Activated CD4-positive, alpha-beta memory T cell treated with anti-CD3 and anti-CD28 coated beads for 36 hours (primary cell): ENCODE data around the gene NCK1. TPM values are rescaled to one million over a fixed set of nuclear protein-coding genes. Genes with fewer than 3 reads are reported as not detected.
"Not testable (repeated sequence)": the region's sequence is repeated elsewhere in the genome, so short reads cannot be mapped to it uniquely, and the experiment has no call there.

Source experiments
- CTCF ChIA-PET: fragments of 350-600 bp; sonication (Branson Sonifier 250); formaldehyde crosslinking; loops from one replicate; lab custom pipeline; 2021; ENCODE audit warnings: antibody characterized with exemption, inconsistent platforms; lab: Charles Lee
- POLR2A ChIA-PET: fragments of 350-600 bp; sonication (Branson Sonifier 250); formaldehyde crosslinking; loops from one replicate; lab custom pipeline; 2021; ENCODE audit warnings: antibody characterized with exemption; lab: Charles Lee
- DNase-seq: peaks from one replicate; pipeline ENCODE4 v3.0.0-alpha.2; 2020
- H3K27ac Mint-ChIP-seq: one replicate; pipeline ENCODE4 v1.8.0; 2021; ENCODE audit warnings: mixed read lengths
- H3K27me3 Mint-ChIP-seq: one replicate; pipeline ENCODE4 v1.8.0; 2021; ENCODE audit warnings: mixed read lengths
- H3K36me3 Mint-ChIP-seq: one replicate; pipeline ENCODE4 v1.8.0; 2021; ENCODE audit warnings: mixed read lengths
- H3K4me1 Mint-ChIP-seq: one replicate; pipeline ENCODE4 v1.8.0; 2021; ENCODE audit warnings: low read depth, mixed read lengths
- H3K4me3 Mint-ChIP-seq: one replicate; pipeline ENCODE4 v1.8.0; 2021; ENCODE audit warnings: mild to moderate bottlenecking, mixed read lengths
- H3K9me3 Mint-ChIP-seq: one replicate; pipeline ENCODE4 v1.8.0; 2021; ENCODE audit warnings: mixed read lengths
- intact Hi-C: fragments of 100-400 bp; cut with micrococcal nuclease; formaldehyde crosslinking; loops from one replicate; pipeline ENCODE4 v1.15.1; 2023
- total RNA-seq, 2 experiments: library from RNA; stranded (reverse); gene quantifications; one replicate each; pipeline ENCODE4 v1.2.3, GENCODE V29; 2021

Gene NCK1
- total RNA-seq, 2 experiments from 2014 or later: 32.3 to 38.0 TPM

- H3K27ac Mint-ChIP-seq: no peak overlapping the region
Observed at GRCh38 chr3:136869282-136869681, 7.3 kb downstream of the NCK1 start.

DNA sequence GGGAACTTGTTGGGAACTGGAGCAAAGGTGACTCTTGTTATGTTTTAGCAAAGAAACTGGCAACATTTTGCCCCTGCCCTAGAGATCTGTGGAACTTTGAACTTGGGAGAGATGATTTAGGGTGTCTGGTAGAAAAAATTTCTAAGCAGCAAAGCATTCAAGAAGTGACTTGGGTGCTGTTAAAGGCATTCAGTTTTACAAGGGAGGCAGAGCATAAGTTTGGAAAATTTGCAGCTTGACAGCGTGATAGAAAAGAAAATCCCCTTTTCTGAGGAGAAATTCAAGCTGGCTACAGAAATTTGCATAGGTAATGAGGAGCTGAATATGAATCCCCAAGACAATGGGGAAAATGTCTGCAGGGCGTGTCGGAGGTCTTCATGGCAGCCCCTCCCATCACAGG is 10.2 kb downstream of the NCK1 start:
- Mint-ChIP-seq H3K9me3 (peaks cover 17% of the 10 kb centered on the region), H3K4me1 (peaks cover 46% of the 10 kb centered on the region), H3K36me3 (peaks cover 42% of the 10 kb centered on the region)
- H3K27ac Mint-ChIP-seq, H3K27me3 Mint-ChIP-seq, intact Hi-C loops, DNase-seq, H3K4me3 Mint-ChIP-seq, CTCF ChIA-PET: not testable (repeated sequence)
- POLR2A ChIA-PET: interaction anchor here (1.2 kb wide), 1 partner anchor 10 kb away, joined by 9 read pairs; the partner anchor contains the start of gene NCK1

More at GRCh38 chr3:136869282-136869681, 7.3 kb downstream of the NCK1 start:
- H3K36me3 Mint-ChIP-seq: peaks cover 38% of the 10 kb centered on the region
- no peak overlapping the region for H3K4me3 Mint-ChIP-seq
- H3K9me3 Mint-ChIP-seq: peaks cover 17% of the 10 kb centered on the region
- no peak for DNase-seq
- H3K4me1 Mint-ChIP-seq: peaks cover 53% of the 10 kb centered on the region
- ChIA-PET POLR2A (no interaction called here), CTCF (no interaction called here)
- intact Hi-C loops: loop anchor here (10.0 kb wide), 1 partner anchor 614 kb away; the partner anchor contains the start of gene PCCB
- no peaks in the 10 kb centered on the region for H3K27me3 Mint-ChIP-seq

- CTCF ChIA-PET, H3K27me3 Mint-ChIP-seq, H3K4me3 Mint-ChIP-seq, intact Hi-C loops, DNase-seq, H3K9me3 Mint-ChIP-seq, POLR2A ChIA-PET, H3K27ac Mint-ChIP-seq, H3K36me3 Mint-ChIP-seq: not testable (repeated sequence)
- H3K4me1 Mint-ChIP-seq: peaks cover 38% of the 10 kb centered on the region
Observed at GRCh38 chr3:136879510-136879909, 17.5 kb downstream of the NCK1 start.

DNA sequence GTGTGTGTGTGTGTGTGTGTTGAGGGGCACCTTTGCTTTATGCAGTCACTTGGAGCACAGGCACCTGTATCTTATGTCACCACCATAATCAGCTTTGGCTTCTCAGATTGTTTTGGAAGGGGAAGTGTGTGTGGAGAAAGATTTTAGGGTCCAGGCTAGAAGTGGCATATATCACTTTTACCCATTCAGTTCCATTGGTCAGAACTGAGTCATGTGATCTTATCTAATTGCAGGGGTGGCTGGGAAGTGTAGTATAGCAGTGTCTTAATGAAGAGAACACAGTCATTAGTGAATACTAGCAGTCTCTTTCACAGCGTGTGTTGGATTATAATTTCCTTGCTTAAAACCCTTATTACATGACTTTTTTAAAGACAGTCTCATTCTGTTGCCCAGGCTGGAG is 20.6 kb downstream of the NCK1 start:
- no peaks in the 10 kb centered on the region for H3K27me3 Mint-ChIP-seq
- no peak overlapping the region for H3K27ac Mint-ChIP-seq
- H3K4me3 Mint-ChIP-seq: no peak overlapping the region
- peaks cover 7% of the 10 kb centered on the region for H3K9me3 Mint-ChIP-seq
- ChIA-PET CTCF (no interaction called here), POLR2A (no interaction called here)
- peaks cover 53% of the 10 kb centered on the region for H3K4me1 Mint-ChIP-seq
- DNase-seq: no peak
- H3K36me3 Mint-ChIP-seq: peaks cover 6% of the 10 kb centered on the region
- intact Hi-C loops: loop anchor here (5.0 kb wide), 1 partner anchor 40 kb away; no protein-coding TSS in a partner anchor

DNA sequence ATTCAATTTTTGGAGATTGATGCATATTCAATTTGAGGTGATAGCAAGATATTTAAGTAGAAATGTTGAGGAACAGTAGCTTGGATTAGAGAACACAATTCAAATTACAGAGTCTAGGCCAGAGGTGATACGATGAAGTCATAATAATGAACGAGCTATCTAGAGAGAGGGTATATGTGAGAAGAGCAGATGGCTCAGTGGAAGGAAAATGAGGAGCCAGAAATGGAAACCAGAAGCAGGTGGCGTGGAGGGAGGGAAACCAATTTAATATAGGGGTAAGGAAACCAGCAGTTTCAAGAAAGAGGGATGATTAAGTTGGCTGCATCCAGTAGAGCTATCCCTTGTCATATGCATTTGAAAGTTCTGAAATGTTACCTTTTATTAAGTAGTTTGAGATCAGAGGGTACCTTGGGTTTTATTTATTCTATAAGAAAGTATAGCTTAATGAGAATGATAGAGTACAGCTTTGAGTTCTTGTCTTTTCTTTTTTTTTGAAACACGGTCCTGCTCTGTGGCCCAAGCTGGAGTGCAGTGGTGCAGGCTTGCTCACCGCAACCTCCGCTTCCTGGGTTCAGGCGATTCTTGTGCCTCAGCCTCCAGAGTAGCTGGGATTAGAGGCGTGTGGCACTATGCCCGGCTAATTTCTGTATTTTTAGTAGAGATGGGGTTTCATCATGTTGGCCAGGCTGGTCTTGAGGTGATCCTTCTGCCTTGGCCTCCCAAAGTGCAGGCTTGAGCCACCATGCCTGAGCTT is 22.1 kb downstream of the NCK1 start:
- peaks cover 5% of the 10 kb centered on the region for H3K36me3 Mint-ChIP-seq
- H3K9me3 Mint-ChIP-seq: peaks cover 6% of the 10 kb centered on the region
- H3K27ac Mint-ChIP-seq: peak overlapping the region; percentile 42
- intact Hi-C loops: loop anchor here (2.0 to 5.0 kb wide), 2 partner anchors 15 to 38 kb away; no protein-coding TSS in a partner anchor
- ChIA-PET POLR2A (interaction anchor here (1.8 kb wide), 1 partner anchor 22 kb away, joined by 6 read pairs; the partner anchor contains the start of gene NCK1), CTCF (interaction anchor here (0.6 to 0.8 kb wide), 2 partner anchors 22 to 1264 kb away, joined by 3 to 4 read pairs; partner anchors contain the start of gene NCK1)
- no peak overlapping the region for H3K4me3 Mint-ChIP-seq
- no peak for DNase-seq
- H3K4me1 Mint-ChIP-seq: peaks cover 58% of the 10 kb centered on the region
- no peaks in the 10 kb centered on the region for H3K27me3 Mint-ChIP-seq

DNA sequence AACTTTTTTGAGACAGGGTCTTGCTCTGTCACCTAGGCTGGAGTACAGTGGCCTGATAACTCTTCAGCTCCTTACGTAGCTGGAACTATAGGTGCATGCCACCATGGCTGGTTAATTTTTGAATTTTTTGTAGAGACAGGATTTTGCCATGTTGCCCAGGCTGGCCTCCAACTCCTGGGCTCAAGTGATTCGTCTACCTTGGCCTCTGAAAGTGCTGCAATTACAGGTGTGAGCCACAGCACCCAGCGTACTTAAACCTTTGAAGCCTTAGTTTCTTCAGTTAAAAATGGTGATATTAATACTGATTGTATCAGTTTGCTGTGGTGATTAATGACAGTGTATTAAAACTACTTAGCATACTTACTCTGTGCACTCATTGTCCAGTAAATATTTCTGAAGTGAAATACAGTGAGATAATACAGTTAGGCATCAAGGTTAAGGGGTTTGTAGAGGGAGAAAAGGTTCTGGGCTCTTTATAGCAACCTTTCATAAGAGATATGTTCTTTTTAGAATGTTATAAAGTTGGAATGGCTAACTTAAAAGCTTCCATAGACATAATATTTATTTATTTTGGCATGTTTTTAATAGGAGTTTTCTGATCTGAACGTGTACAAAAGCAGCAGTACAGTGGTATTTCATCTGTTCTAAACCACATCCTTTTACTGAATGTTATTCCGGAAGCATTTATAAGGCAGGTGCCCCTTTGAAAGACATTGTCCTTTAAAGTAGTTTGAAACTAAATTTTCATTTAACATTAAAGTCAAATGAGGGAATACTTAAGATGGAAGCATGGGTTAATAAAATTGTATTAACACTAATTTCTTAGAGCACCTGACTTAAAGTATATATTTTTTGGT is 23.6 kb downstream of the NCK1 start:
- intact Hi-C loops: loop anchor here (1.0 to 2.0 kb wide), 2 partner anchors 13 to 23 kb away; partner anchors contain the start of gene NCK1
- CTCF ChIA-PET: interaction anchor here (1.3 kb wide), 1 partner anchor 32 kb away, joined by 3 read pairs; no protein-coding TSS in a partner anchor
- POLR2A ChIA-PET: interaction anchor here (1.8 kb wide), 1 partner anchor 23 kb away, joined by 6 read pairs; the partner anchor contains the start of gene NCK1
- Mint-ChIP-seq H3K9me3 (peaks cover 5% of the 10 kb centered on the region), H3K4me3 (peak overlapping the region; percentile 16), H3K4me1 (peaks cover 59% of the 10 kb centered on the region), H3K27me3 (no peaks in the 10 kb centered on the region), H3K36me3 (peaks cover 13% of the 10 kb centered on the region), H3K27ac (peak overlapping the region; percentile 70)
- peak; percentile 17 for DNase-seq

GRCh38 chr3:136889947-136890346 is 27.9 kb downstream of the NCK1 start:
- no peak overlapping the region for H3K27ac Mint-ChIP-seq
- CTCF ChIA-PET: no interaction called here
- H3K9me3 Mint-ChIP-seq: peaks cover 6% of the 10 kb centered on the region
- H3K36me3 Mint-ChIP-seq: peaks cover 27% of the 10 kb centered on the region
- POLR2A ChIA-PET: no interaction called here
- intact Hi-C loops: no loop called here
- H3K4me1 Mint-ChIP-seq: peaks cover 61% of the 10 kb centered on the region
- H3K4me3 Mint-ChIP-seq: no peak overlapping the region
- H3K27me3 Mint-ChIP-seq: no peaks in the 10 kb centered on the region
- DNase-seq: no peak

DNA sequence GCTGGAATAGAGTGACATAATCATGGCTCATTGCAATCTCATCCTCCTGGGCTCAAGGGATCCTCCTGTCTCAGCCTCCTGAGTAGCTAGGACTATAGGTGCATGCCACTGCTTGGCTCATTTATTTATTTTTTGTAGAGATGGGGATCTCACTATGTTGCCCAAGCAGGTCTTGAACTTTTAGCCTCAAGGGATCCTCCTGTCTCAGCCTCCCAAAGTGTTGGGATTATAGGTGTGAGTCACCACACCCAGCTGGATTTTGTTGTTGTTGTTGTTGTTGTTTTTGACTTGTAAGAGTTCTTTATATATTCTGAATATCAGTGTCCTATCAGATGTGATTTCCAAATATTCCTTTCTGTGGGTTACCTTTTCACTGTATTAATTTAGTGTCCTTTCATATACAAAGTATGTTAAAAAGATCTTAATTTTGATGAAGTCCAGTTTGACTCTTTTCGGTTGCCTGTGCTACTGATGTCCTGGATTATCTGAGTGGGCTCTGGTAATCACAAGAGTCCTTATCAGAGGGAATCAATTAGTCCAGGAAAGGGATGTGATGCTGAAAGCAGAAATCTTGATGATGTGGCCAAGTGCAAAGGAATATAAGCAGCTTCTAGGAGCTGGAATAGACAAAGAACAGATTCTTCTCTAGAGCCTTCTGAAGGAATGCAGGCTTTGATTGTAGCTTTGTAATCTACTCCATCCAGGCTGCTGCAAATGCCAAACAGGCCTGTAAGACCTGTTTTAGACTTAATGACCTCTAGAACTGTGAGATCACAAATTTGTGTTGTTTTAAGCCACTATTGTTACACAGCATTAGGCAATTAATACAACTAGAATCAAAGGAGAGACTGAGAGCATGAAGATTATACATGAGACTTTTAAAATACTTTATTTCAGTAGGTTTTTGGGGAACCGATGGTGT is 30.2 kb downstream of the NCK1 start:
- Mint-ChIP-seq H3K4me1 (peaks cover 53% of the 10 kb centered on the region), H3K27ac (no peak overlapping the region)

DNA sequence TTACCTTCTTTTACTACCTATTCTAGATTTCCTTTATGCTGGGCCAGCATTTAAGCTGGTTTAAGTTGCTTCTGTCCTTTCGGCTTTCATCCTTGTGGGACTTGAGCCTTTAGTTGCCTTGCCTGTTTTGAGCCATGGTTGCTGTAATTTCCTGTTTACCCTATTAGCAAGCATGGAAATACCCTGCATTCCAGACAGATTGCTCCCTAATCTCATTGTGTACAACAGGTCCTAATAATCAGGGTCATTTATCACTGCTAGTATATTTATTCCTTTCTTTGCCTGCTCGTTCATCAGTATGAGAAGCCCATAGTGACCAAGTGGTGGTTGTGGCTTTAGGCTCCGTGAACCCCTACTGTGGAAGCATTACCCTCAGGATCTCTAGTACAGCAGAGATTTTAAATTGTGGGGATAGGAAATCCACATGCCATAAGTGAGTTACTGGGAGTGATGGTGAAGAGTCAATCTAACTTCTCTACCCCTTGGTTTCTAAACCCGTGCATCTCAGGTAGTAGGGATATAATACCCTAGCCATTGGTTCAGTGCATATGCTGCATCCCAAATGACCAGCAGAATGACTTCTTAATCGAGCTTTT is 31.9 kb downstream of the NCK1 start:
- Mint-ChIP-seq H3K4me3 (no peak overlapping the region), H3K9me3 (peaks cover 6% of the 10 kb centered on the region), H3K27me3 (no peaks in the 10 kb centered on the region), H3K27ac (no peak overlapping the region), H3K36me3 (peaks cover 26% of the 10 kb centered on the region), H3K4me1 (peaks cover 57% of the 10 kb centered on the region)
- CTCF ChIA-PET: no interaction called here
- POLR2A ChIA-PET: no interaction called here
- intact Hi-C loops: no loop called here
- DNase-seq: no peak

More for the DNA sequence above, 30.2 kb downstream of the NCK1 start:
- DNase-seq: no peak
- ChIA-PET POLR2A (no interaction called here), CTCF (interaction anchor here (0.5 kb wide), 1 partner anchor 29 kb away, joined by 3 read pairs; no protein-coding TSS in a partner anchor)
- H3K9me3 Mint-ChIP-seq: peaks cover 6% of the 10 kb centered on the region
- H3K27me3 Mint-ChIP-seq: no peaks in the 10 kb centered on the region
- intact Hi-C loops: no loop called here
- peaks cover 26% of the 10 kb centered on the region for H3K36me3 Mint-ChIP-seq
- no peak overlapping the region for H3K4me3 Mint-ChIP-seq

DNA sequence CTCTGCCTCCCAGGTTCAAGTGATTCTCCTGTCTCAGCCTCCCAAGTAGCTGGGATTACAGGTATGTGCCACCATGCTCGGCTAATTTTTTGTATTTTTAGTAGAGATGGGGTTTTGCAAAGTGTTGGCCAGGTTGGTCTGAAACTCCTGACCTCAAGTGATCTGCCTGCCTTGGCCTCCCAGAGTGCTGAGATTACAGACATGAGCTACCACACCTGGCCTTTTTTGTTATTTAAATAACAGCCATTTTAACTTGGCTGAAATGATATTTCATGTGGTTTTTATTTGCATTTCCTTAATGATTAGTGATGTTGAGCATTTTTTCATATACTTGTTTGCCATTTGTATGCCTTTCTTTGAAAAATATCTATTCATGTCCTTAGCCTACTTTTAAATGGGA is 35.2 kb downstream of the NCK1 start:
- H3K9me3 Mint-ChIP-seq, DNase-seq, POLR2A ChIA-PET, H3K27me3 Mint-ChIP-seq, CTCF ChIA-PET, H3K27ac Mint-ChIP-seq, intact Hi-C loops, H3K4me3 Mint-ChIP-seq: not testable (repeated sequence)
- Mint-ChIP-seq H3K4me1 (peaks cover 72% of the 10 kb centered on the region), H3K36me3 (peaks cover 15% of the 10 kb centered on the region)
